H1 (cell line): ENCODE data around the gene RPS6KA5. TPM values are rescaled to one million over a fixed set of nuclear protein-coding genes. Genes with fewer than 3 reads are reported as not detected.

Experiments used
- CTCF ChIA-PET: fragments of 300-600 bp; sonication (Branson Sonifier 250); formaldehyde crosslinking; loops from one replicate; lab custom pipeline; 2021; ENCODE audit not compliant: partially characterized antibody; lab: Charles Lee
- POLR2A ChIA-PET: fragments of 300-600 bp; sonication (Branson Sonifier 250); formaldehyde crosslinking; loops from one replicate; lab custom pipeline; 2021; ENCODE audit warnings: inconsistent platforms; ENCODE audit not compliant: partially characterized antibody; lab: Charles Lee
- DNase-seq, 2 experiments: peaks; one replicate each; pipeline versions ENCODE4 v3.0.0 to v3.0.0-alpha.2; 2010 to 2022; ENCODE audit warnings: low spot score in 2 of 2, low read depth in 1 of 2, mixed read lengths in 1 of 2
- FAIRE-seq: peaks from 2 replicates; lab custom pipeline; 2011; peaks lifted over from hg19 to GRCh38; lab: Jason Lieb, UNC
- H2AFZ ChIP-seq: 2 replicates; pipeline ENCODE4 v1.8.1; 2012; ENCODE audit warnings: low read length, inconsistent platforms
- H2AK5ac ChIP-seq: 2 replicates; pipeline ENCODE4 v1.6.1; 2013; ENCODE audit warnings: low read depth, low read length
- H2BK120ac ChIP-seq: replicated peaks from 2 replicates; pipeline ENCODE3; 2013; ENCODE audit warnings: low read depth, low read length, inconsistent platforms
- H2BK12ac ChIP-seq: 2 replicates; pipeline ENCODE4 v1.6.1; 2013; ENCODE audit warnings: low read depth, low read length
- H2BK15ac ChIP-seq: 2 replicates; pipeline ENCODE4 v1.6.1; 2013; ENCODE audit warnings: low read length
- H2BK20ac ChIP-seq: 2 replicates; pipeline ENCODE4 v1.6.1; 2013; ENCODE audit warnings: low read length
- H2BK5ac ChIP-seq: 2 replicates; pipeline ENCODE4 v1.6.1; 2013; ENCODE audit warnings: low read depth, low read length
- H3K14ac ChIP-seq: 2 replicates; pipeline ENCODE4 v1.6.1; 2013; ENCODE audit warnings: inconsistent platforms; ENCODE audit not compliant: insufficient read length
- H3K18ac ChIP-seq: 2 replicates; pipeline ENCODE4 v1.6.1; 2013; ENCODE audit warnings: low read length; ENCODE audit errors: extremely low read depth
- H3K23ac ChIP-seq: 2 replicates; pipeline ENCODE4 v1.6.1; 2013; ENCODE audit warnings: inconsistent platforms; ENCODE audit not compliant: insufficient read length
- H3K23me2 ChIP-seq: 2 replicates; pipeline ENCODE4 v1.6.1; 2013; ENCODE audit warnings: low read depth, low read length
- H3K27ac ChIP-seq: 2 replicates; pipeline ENCODE4 v1.6.1; 2011; ENCODE audit warnings: low read depth, low read length, inconsistent platforms
- H3K27me3 ChIP-seq, 4 experiments: replicated peaks in 1 of 4; 1 replicate in 1 of 4; 2 replicates in 3 of 4; pipeline versions ENCODE4 v1.6.1 to v1.8.1; 2011 to 2013; ENCODE audit warnings: low read length in 3 of 4, mild to moderate bottlenecking in 3 of 4, inconsistent platforms in 2 of 4, mixed read lengths in 2 of 4, moderate library complexity in 1 of 4; ENCODE audit not compliant: control insufficient read depth in 3 of 4, insufficient read depth in 3 of 4; ENCODE audit errors: extremely low read depth in 1 of 4
- H3K36me3 ChIP-seq, 4 experiments: 2 replicates each; pipeline versions ENCODE4 v1.6.1 to v1.8.1; 2011 to 2013; ENCODE audit warnings: mild to moderate bottlenecking in 4 of 4, low read length in 3 of 4, moderate library complexity in 2 of 4, control low read depth in 1 of 4, inconsistent platforms in 1 of 4; ENCODE audit not compliant: insufficient read depth in 4 of 4, control insufficient read depth in 2 of 4
- H3K4ac ChIP-seq: replicated peaks from 2 replicates; pipeline ENCODE3; 2013; ENCODE audit warnings: low read length, low read depth, mixed read lengths, inconsistent platforms; ENCODE audit not compliant: insufficient read length
- H3K4me1 ChIP-seq, 4 experiments: replicated peaks in 1 of 4; 1 replicate in 1 of 4; 2 replicates in 3 of 4; pipeline versions ENCODE4 v1.6.1 to v1.8.1; 2011 to 2013; ENCODE audit warnings: low read length in 3 of 4, inconsistent platforms in 2 of 4, mixed read lengths in 1 of 4; ENCODE audit not compliant: insufficient read depth in 4 of 4, control insufficient read depth in 3 of 4
- H3K4me2 ChIP-seq, 2 experiments: 2 replicates each; pipeline versions ENCODE4 v1.6.1 to v1.8.1; 2011 to 2013; ENCODE audit warnings: low read depth in 2 of 2, low read length in 2 of 2, control low read depth in 1 of 2, inconsistent platforms in 1 of 2, mild to moderate bottlenecking in 1 of 2; ENCODE audit not compliant: insufficient read depth in 1 of 2
- H3K4me3 ChIP-seq, 4 experiments: fragments of 200-600, 300-600 bp in 1 of 4; sonication (generic), shearing (Covaris generic), sonication (Bioruptor Twin) in 1 of 4; 2 replicates each; pipeline versions ENCODE4 v1.5.1 to v1.8.1; 2011 to 2016; ENCODE audit warnings: low read length in 4 of 4, low read depth in 3 of 4, control low read depth in 2 of 4, inconsistent platforms in 2 of 4, mild to moderate bottlenecking in 2 of 4, mixed read lengths in 1 of 4, moderate library complexity in 1 of 4; ENCODE audit not compliant: insufficient read depth in 2 of 4; ENCODE audit errors: extremely low read depth in 1 of 4
- H3K56ac ChIP-seq: replicated peaks from 2 replicates; pipeline ENCODE3; 2013; ENCODE audit warnings: low read depth, mild to moderate bottlenecking, mixed read lengths, low read length, inconsistent platforms; ENCODE audit not compliant: insufficient read length
- H3K79me1 ChIP-seq: 2 replicates; pipeline ENCODE4 v1.6.1; 2013; ENCODE audit warnings: low read depth, low read length, control low read depth
- H3K79me2 ChIP-seq, 2 experiments: 2 replicates each; pipeline versions ENCODE4 v1.6.1 to v1.8.1; 2012 to 2013; ENCODE audit warnings: low read length in 2 of 2, mild to moderate bottlenecking in 2 of 2, inconsistent platforms in 1 of 2; ENCODE audit not compliant: insufficient read depth in 2 of 2, control insufficient read depth in 1 of 2
- H3K9ac ChIP-seq, 4 experiments: replicated peaks in 1 of 4; 1 replicate in 1 of 4; 2 replicates in 3 of 4; pipeline versions ENCODE4 v1.6.1 to v1.8.1; 2011 to 2013; ENCODE audit warnings: low read depth in 3 of 4, low read length in 3 of 4, control low read depth in 2 of 4, mild to moderate bottlenecking in 2 of 4, moderate library complexity in 2 of 4, inconsistent platforms in 1 of 4; ENCODE audit errors: extremely low read depth in 1 of 4
- H3K9me3 ChIP-seq, 2 experiments: 2 replicates each; pipeline versions ENCODE4 v1.6.1 to v1.8.1; 2012 to 2013; ENCODE audit warnings: mild to moderate bottlenecking in 2 of 2, moderate library complexity in 2 of 2, control low read depth in 1 of 2, inconsistent platforms in 1 of 2, low read depth in 1 of 2, low read length in 1 of 2, mixed read lengths in 1 of 2; ENCODE audit not compliant: insufficient read depth in 2 of 2
- H4K20me1 ChIP-seq, 2 experiments: replicated peaks in 1 of 2; 2 replicates each; pipeline versions ENCODE3 to v1.8.1; 2011 to 2013; ENCODE audit warnings: inconsistent platforms in 2 of 2, low read length in 2 of 2, mild to moderate bottlenecking in 1 of 2; ENCODE audit not compliant: insufficient read depth in 2 of 2, control insufficient read depth in 1 of 2
- H4K5ac ChIP-seq: 2 replicates; pipeline ENCODE4 v1.6.1; 2013; ENCODE audit warnings: low read length, low read depth, mixed read lengths, inconsistent platforms; ENCODE audit not compliant: insufficient read length
- H4K8ac ChIP-seq: 2 replicates; pipeline ENCODE4 v1.8.0; 2013; ENCODE audit warnings: mild to moderate bottlenecking, moderate library complexity, low read length, inconsistent platforms; ENCODE audit not compliant: insufficient read depth; ENCODE audit errors: extremely low read depth
- H4K91ac ChIP-seq: replicated peaks from 2 replicates; pipeline ENCODE3; 2013; ENCODE audit warnings: low read length, mixed read lengths, inconsistent platforms; ENCODE audit not compliant: insufficient read length
- ATF2 ChIP-seq: IDR thresholded peaks from 2 replicates; pipeline ENCODE4 v1.6.1; 2012; ENCODE audit warnings: low read length, inconsistent platforms
- BCL11A ChIP-seq, 2 experiments: IDR thresholded peaks; one replicate each; pipeline ENCODE4 v1.6.1; 2011; ENCODE audit warnings: low read depth in 2 of 2, low read length in 2 of 2, mild to moderate bottlenecking in 2 of 2
- CHD1 ChIP-seq: IDR thresholded peaks from 2 replicates; pipeline ENCODE4 v1.6.1; 2012; ENCODE audit warnings: low read depth, low read length, improper control_type of control experiment
- GTF2F1 ChIP-seq: IDR thresholded peaks from 2 replicates; pipeline ENCODE4 v1.6.1; 2012; ENCODE audit warnings: low read depth, low read length, improper control_type of control experiment, borderline replicate concordance
- KDM1A ChIP-seq: fragments of 200-600, 300-600 bp; sonication (generic); IDR thresholded peaks from 2 replicates; pipeline ENCODE4 v1.7.1; 2016; ENCODE audit warnings: mild to moderate bottlenecking, low read length, borderline replicate concordance
- POLR2AphosphoS5 ChIP-seq: IDR thresholded peaks from 2 replicates; pipeline ENCODE4 v1.6.1; 2011; ENCODE audit warnings: low read depth, low read length
- SP1 ChIP-seq: IDR thresholded peaks from 2 replicates; pipeline ENCODE4 v1.6.1; 2011; ENCODE audit warnings: low read depth, low read length
- TCF12 ChIP-seq: IDR thresholded peaks from 2 replicates; pipeline ENCODE4 v1.6.1; 2011; ENCODE audit warnings: low read depth, mild to moderate bottlenecking, low read length
- WGBS, 2 experiments: shearing (Covaris generic) in 1 of 2; methylation state at CpG; one replicate each; pipeline versions ENCODE4 v1.1.6 to v1.1.7; 2013 to 2015; ENCODE audit warnings: low lambda C conversion rate in 2 of 2, mixed read lengths in 2 of 2, inconsistent platforms in 1 of 2, low coverage in 1 of 2, missing lambda C conversion rate in 1 of 2; ENCODE audit not compliant: insufficient replicate concordance in 2 of 2, insufficient coverage in 1 of 2, insufficient read length in 1 of 2; ENCODE audit errors: extremely low coverage in 1 of 2, missing lambda C conversion rate in 1 of 2; 5-methylcytosine and 5-hydroxymethylcytosine counted together
- polyA plus RNA-seq, 7 experiments: library from polyadenylated mRNA; depleted of rRNA in 3 of 7; stranded (reverse) in 5 of 7; unstranded in 2 of 7; fragments of >200 nt in 5 of 7; fragments of 200-250 nt in 2 of 7; gene quantifications; 1 replicate in 5 of 7; 2 replicates in 1 of 7; 4 replicates in 1 of 7; pipeline versions ENCODE4 v1.2.1 to v1.2.3, GENCODE V29; 2011 to 2013; ENCODE audit warnings: missing spikeins in 2 of 7, mixed read lengths in 2 of 7
- total RNA-seq: library from RNA; stranded (reverse); fragmentation: NEBNext Ultra II Directional; extraction: Animal tissue kit (Norgen Biotek cat#: 25700); gene quantifications from 2 replicates; pipeline ENCODE4 v1.2.1, GENCODE V29; 2021
- TF ChIP-seq, protein P1 (sequence below): IDR thresholded peaks from 2 replicates; pipeline ENCODE4 v1.6.1; 2011; ENCODE audit warnings: low read length, improper control_type of control experiment
- TF ChIP-seq, protein P2 (sequence below): IDR thresholded peaks from 2 replicates; pipeline ENCODE4 v1.6.1; 2012; ENCODE audit warnings: inconsistent platforms

The RPS6KA5 gene
- total and polyA plus RNA-seq, 2 of the 8 experiments (the other 6 are each of a cell fraction or from before 2014, with no cell fraction given), result 0.85 to 3.1 TPM

GRCh38 chr14:90808759-90809529 is 251.5 kb downstream of the RPS6KA5 start:
- no peak overlapping the region for H3K14ac ChIP-seq
- H3K4me1 ChIP-seq, result peaks cover 0 to 5% (median 0%) of the 10 kb centered on the region in 4 experiments; a peak in 3 of 7 replicates
- 84% methylated on average over 15 of the region's 15 CpGs; no CpG with 5 or more reads in 1 of the 2 experiments for WGBS, 2 experiments
- no peaks in the 10 kb centered on the region for H3K36me3 ChIP-seq
- H2BK12ac ChIP-seq, result no peak overlapping the region
- H3K4me2 ChIP-seq, result no peak overlapping the region
- H3K27ac ChIP-seq, result no peak overlapping the region
- H3K23me2 ChIP-seq, result no peaks in the 10 kb centered on the region; the same call in 1 of the 2 replicates
- no peak overlapping the region for H2BK5ac ChIP-seq
- H3K4me3 ChIP-seq, result no peak overlapping the region
- no peak overlapping the region for H2BK15ac ChIP-seq
- peaks cover 0 to 3% of the 10 kb centered on the region in 2 experiments for H4K20me1 ChIP-seq
- H3K9me3 ChIP-seq, result no peaks in the 10 kb centered on the region
- H3K56ac ChIP-seq, result no peak overlapping the region
- peaks cover 0 to 3% of the 10 kb centered on the region in 2 experiments; a peak in 1 of 4 replicates for H3K79me2 ChIP-seq
- no peak overlapping the region for H3K23ac ChIP-seq
- no peak overlapping the region for H2BK20ac ChIP-seq
- no peak overlapping the region for H4K5ac ChIP-seq
- no peak overlapping the region for H4K91ac ChIP-seq
- no peaks in the 10 kb centered on the region for H3K27me3 ChIP-seq
- no peak overlapping the region for H3K18ac ChIP-seq
- ChIA-PET POLR2A (no interaction called here), CTCF (interaction anchor here (1.0 kb wide), 1 partner anchor 50 kb away, joined by 4 read pairs; no protein-coding TSS in a partner anchor)
- FAIRE-seq, result no peak
- no peak overlapping the region for H3K9ac ChIP-seq
- H4K8ac ChIP-seq, result no peak overlapping the region
- peaks cover 12% of the 10 kb centered on the region; the same call in 1 of the 2 replicates for H3K79me1 ChIP-seq
- H2AFZ ChIP-seq, result no peak overlapping the region
- H3K4ac ChIP-seq, result no peak overlapping the region
- no peak for DNase-seq
- no peak overlapping the region for H2BK120ac ChIP-seq
- no peak overlapping the region for H2AK5ac ChIP-seq
- TF ChIP-seq KDM1A, result no peak
- no peak for TF ChIP-seq BCL11A (IDR thresholded peaks at IDR 0.05; ENCODE audit: low read depth in 2 of 2, low read length in 2 of 2)
- TF ChIP-seq, protein P1, sequence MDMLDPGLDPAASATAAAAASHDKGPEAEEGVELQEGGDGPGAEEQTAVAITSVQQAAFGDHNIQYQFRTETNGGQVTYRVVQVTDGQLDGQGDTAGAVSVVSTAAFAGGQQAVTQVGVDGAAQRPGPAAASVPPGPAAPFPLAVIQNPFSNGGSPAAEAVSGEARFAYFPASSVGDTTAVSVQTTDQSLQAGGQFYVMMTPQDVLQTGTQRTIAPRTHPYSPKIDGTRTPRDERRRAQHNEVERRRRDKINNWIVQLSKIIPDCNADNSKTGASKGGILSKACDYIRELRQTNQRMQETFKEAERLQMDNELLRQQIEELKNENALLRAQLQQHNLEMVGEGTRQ, result no peak
- TF ChIP-seq ATF2, result no peak
- no peak for TF ChIP-seq POLR2AphosphoS5
- TF ChIP-seq TCF12, result no peak
- TF ChIP-seq, protein P2, sequence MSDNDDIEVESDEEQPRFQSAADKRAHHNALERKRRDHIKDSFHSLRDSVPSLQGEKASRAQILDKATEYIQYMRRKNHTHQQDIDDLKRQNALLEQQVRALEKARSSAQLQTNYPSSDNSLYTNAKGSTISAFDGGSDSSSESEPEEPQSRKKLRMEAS, result no peak
- TF ChIP-seq GTF2F1, result no peak
- TF ChIP-seq CHD1, result no peak
- no peak for TF ChIP-seq SP1
